MCF 10A (cell line): ENCODE data around the gene MED12L. TPM values are rescaled to one million over a fixed set of nuclear protein-coding genes. Genes with fewer than 3 reads are reported as not detected.

Source experiments
- BruUV-seq: library from RNA; stranded (reverse); fragments of 400-500 nt; replicated peaks from 2 replicates; lab custom pipeline; 2021; lab: Mats Ljungman, UMichigan
- CTCF ChIA-PET: fragments of 300-600 bp; sonication (Branson Sonifier 250); formaldehyde crosslinking; extraction: SDS; loops from one replicate; lab custom pipeline; 2021; ENCODE audit warnings: antibody characterized with exemption, inconsistent platforms; lab: Yijun Ruan, JAX
- POLR2A ChIA-PET: fragments of 300-600, 350-650 bp; sonication (Branson Sonifier 250); formaldehyde crosslinking; extraction: SDS; loops from one replicate; lab custom pipeline; 2020; ENCODE audit warnings: antibody characterized with exemption, inconsistent platforms; lab: Yijun Ruan, JAX
- DNase-seq: peaks from one replicate; pipeline ENCODE4 v3.0.0-alpha.2; 2018; ENCODE audit not compliant: unreplicated experiment
- H3K27ac Mint-ChIP-seq: one replicate; pipeline ENCODE4 v1.8.0; 2022; ENCODE audit warnings: mild to moderate bottlenecking, low read depth, mixed read lengths; ENCODE audit not compliant: unreplicated experiment
- H3K27me3 Mint-ChIP-seq: one replicate; pipeline ENCODE4 v1.8.0; 2022; ENCODE audit warnings: mixed read lengths; ENCODE audit not compliant: insufficient read depth, unreplicated experiment
- H3K36me3 Mint-ChIP-seq: one replicate; pipeline ENCODE4 v1.8.0; 2022; ENCODE audit warnings: mild to moderate bottlenecking, moderate library complexity, mixed read lengths; ENCODE audit not compliant: insufficient read depth, unreplicated experiment
- H3K4me1 Mint-ChIP-seq: one replicate; pipeline ENCODE4 v1.8.0; 2022; ENCODE audit warnings: mixed read lengths; ENCODE audit not compliant: insufficient read depth, unreplicated experiment
- H3K4me3 Mint-ChIP-seq: one replicate; pipeline ENCODE4 v1.8.0; 2022; ENCODE audit warnings: mild to moderate bottlenecking, moderate library complexity, mixed read lengths; ENCODE audit not compliant: unreplicated experiment
- H3K9me3 Mint-ChIP-seq: one replicate; pipeline ENCODE4 v1.8.0; 2022; ENCODE audit warnings: mixed read lengths; ENCODE audit not compliant: unreplicated experiment
- intact Hi-C: fragments of 100-400 bp; cut with micrococcal nuclease; formaldehyde crosslinking; loops from 2 replicates; pipeline ENCODE4 v1.14.1; 2022
- total RNA-seq: library from RNA; stranded (reverse); gene quantifications from 2 replicates; pipeline ENCODE4 v1.2.3, GENCODE V29; 2022
- TF ChIP-seq, protein P1 (sequence below): fragments of 200-600 bp; IDR thresholded peaks from one replicate; pipeline ENCODE4 v1.8.0; 2022; ENCODE audit warnings: antibody characterized with exemption, mild to moderate bottlenecking; ENCODE audit not compliant: unreplicated experiment

MED12L gene
- total RNA-seq, 1 experiment from 2014 or later: 0.47 TPM

DNA sequence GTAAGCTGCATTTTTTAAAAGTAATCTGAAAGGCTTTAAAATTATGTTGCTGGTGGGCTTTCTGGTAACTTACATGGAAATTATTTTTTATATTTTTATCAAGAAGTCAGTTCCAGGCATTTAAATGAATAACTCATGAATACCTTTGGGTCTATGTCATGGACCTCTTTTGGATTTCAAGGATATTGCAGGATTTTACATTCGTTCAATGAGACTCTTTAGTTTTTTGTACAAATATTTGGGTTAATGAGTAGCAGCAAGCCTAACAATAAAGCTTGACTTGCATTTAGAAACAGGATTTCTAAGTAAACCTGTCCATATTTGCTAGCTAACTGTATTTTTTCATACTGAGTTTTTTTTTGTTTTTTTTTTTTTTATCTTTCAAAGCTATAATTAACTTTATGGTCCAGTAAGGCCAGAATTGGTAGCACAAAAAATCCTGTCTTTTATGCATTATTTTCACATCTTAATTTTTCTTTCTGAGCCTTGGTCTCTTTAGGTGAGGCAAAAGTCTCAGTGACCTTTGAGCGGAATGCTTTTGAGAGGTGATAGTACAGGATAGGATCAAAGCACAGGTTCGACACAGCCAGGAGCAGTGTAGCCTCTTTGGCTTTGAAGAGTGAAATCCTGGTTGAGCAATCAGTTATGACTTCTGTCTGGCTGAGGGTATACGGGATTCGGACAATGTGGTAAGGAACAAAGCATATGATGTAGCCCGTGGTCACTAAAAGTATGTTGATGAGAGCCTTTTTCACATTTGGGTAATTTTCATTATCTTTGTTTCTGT, 112.7 kb downstream of the MED12L start:
- BruUV-seq: no TSS peak
- CTCF ChIA-PET: interaction anchor here (0.7 to 1.8 kb wide), 4 partner anchors 9 to 86 kb away, joined by 3 to 8 read pairs (median 3); no protein-coding TSS in a partner anchor
- no peak overlapping the region for H3K27ac Mint-ChIP-seq

DNA sequence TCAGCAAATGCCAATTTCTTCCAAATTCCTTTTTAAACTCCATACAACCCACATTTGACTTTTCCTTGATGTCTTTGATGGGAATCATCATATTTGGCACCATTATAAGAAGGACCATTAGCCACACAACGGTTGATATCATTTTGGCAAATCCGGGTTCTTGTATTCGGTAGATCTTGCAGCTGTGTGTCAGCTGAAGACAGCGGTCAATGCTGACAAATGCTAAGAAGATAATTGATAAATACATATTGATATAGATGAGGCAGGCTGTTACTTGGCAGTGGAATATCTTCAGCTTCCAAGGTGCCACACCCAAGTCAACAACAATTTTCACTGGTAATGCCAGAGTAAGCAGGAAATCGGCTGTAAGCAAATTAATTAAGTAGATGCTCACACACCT, 113.4 kb downstream of the MED12L start:
- no peaks in the 10 kb centered on the region for H3K9me3 Mint-ChIP-seq
- CTCF ChIA-PET: interaction anchor here (1.1 to 1.8 kb wide), 2 partner anchors 9 to 85 kb away, joined by 3 to 8 read pairs; no protein-coding TSS in a partner anchor

More for the DNA sequence above, 112.7 kb downstream of the MED12L start:
- TF ChIP-seq, protein P1, sequence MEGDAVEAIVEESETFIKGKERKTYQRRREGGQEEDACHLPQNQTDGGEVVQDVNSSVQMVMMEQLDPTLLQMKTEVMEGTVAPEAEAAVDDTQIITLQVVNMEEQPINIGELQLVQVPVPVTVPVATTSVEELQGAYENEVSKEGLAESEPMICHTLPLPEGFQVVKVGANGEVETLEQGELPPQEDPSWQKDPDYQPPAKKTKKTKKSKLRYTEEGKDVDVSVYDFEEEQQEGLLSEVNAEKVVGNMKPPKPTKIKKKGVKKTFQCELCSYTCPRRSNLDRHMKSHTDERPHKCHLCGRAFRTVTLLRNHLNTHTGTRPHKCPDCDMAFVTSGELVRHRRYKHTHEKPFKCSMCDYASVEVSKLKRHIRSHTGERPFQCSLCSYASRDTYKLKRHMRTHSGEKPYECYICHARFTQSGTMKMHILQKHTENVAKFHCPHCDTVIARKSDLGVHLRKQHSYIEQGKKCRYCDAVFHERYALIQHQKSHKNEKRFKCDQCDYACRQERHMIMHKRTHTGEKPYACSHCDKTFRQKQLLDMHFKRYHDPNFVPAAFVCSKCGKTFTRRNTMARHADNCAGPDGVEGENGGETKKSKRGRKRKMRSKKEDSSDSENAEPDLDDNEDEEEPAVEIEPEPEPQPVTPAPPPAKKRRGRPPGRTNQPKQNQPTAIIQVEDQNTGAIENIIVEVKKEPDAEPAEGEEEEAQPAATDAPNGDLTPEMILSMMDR: no peak
- Mint-ChIP-seq H3K4me1 (no peaks in the 10 kb centered on the region), H3K9me3 (no peaks in the 10 kb centered on the region), H3K36me3 (no peaks in the 10 kb centered on the region), H3K27me3 (no peaks in the 10 kb centered on the region), H3K4me3 (no peak overlapping the region)
- no peak for DNase-seq
- POLR2A ChIA-PET: interaction anchor here (0.7 kb wide), 1 partner anchor 234 kb away, joined by 3 read pairs; no protein-coding TSS in a partner anchor
- intact Hi-C loops: no loop called here

DNA sequence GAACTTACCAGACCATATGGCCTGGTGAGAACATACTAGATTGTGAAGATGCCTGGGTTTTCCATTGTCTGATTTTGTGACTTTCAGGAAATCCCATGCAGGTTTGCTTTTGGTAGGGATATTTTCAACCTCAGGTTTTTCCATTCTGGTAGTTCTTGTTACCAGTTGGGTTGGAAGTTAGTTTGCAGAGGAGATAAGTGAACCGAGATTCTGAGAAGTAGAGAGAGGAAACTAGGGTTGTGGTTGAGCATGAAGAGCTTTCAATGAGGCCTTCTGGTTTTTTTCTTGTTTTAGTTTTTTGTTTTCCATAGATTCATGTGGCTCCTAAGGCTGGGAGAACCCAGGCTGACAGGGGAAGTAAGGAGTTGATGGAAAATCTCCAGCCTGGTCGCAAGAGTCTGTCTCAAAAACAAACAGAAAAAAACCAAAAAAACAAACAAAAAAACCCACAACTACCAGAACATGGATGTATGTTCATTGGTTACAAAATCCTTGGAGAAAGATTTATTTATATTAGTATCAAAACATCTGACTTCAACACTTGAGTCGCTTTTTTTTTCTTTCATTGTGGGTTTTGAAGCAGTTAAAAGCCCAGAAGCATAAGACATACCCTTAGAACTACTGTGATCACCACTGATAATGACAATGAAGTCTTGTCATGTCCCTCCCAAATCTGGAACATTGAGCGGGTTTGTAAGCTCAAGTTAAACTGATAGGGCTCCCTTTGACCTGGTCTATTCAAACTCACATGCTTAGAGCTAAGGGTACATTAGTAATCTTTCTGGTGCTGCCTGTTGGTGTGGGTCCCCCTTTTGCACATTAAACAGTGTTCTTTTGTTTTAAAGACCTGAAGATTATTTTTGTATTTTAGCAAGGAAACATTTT, 114.3 kb downstream of the MED12L start:
- CTCF ChIA-PET: interaction anchor here (0.6 to 2.0 kb wide), 5 partner anchors 8 to 1710 kb away, joined by 3 to 5 read pairs (median 4); no protein-coding TSS in a partner anchor
- POLR2A ChIA-PET: no interaction called here
- no peak for DNase-seq
- no TSS peak for BruUV-seq
- Mint-ChIP-seq H3K36me3 (no peaks in the 10 kb centered on the region), H3K27me3 (no peaks in the 10 kb centered on the region), H3K9me3 (no peaks in the 10 kb centered on the region), H3K27ac (no peak overlapping the region), H3K4me3 (no peak overlapping the region), H3K4me1 (no peaks in the 10 kb centered on the region)
- intact Hi-C loops: no loop called here
- TF ChIP-seq, protein P1: no peak

More for the DNA sequence above, 113.4 kb downstream of the MED12L start:
- no peaks in the 10 kb centered on the region for H3K27me3 Mint-ChIP-seq
- H3K27ac Mint-ChIP-seq: no peak overlapping the region
- POLR2A ChIA-PET: no interaction called here
- H3K4me1 Mint-ChIP-seq: no peaks in the 10 kb centered on the region
- TF ChIP-seq, protein P1: no peak
- no peak for DNase-seq
- H3K36me3 Mint-ChIP-seq: no peaks in the 10 kb centered on the region
- no peak overlapping the region for H3K4me3 Mint-ChIP-seq
- intact Hi-C loops: no loop called here
- no TSS peak for BruUV-seq

DNA sequence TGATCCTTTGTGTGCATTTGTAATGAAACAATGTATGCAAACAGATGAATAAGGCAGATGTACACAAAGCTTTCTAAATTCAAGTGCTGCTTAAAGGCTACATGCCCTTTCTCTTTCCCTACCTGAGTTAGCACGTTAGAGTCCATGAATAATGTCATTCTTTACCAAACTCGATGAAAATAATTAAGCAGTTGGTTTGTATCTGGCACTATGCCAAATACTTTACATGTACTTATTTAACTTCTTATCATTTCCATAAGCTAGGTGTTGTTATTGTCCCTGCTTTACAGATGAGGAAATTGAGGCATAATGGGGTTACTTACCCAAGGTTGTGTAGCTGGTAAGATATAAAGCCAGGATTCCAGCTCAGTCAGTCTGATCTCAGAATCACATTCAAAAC, 115.1 kb downstream of the MED12L start:
- Mint-ChIP-seq H3K4me1 (no peaks in the 10 kb centered on the region), H3K9me3 (no peaks in the 10 kb centered on the region), H3K36me3 (no peaks in the 10 kb centered on the region), H3K27me3 (no peaks in the 10 kb centered on the region), H3K27ac (no peak overlapping the region), H3K4me3 (no peak overlapping the region)
- intact Hi-C loops: no loop called here
- TF ChIP-seq, protein P1: no peak
- ChIA-PET POLR2A (no interaction called here), CTCF (interaction anchor here (0.6 to 2.0 kb wide), 5 partner anchors 7 to 1709 kb away, joined by 3 to 5 read pairs (median 4); no protein-coding TSS in a partner anchor)
- DNase-seq: no peak
- BruUV-seq: no TSS peak
